ENCODE data around the gene MZT2A. TPM values are rescaled to one million over a fixed set of nuclear protein-coding genes. Genes with fewer than 3 reads are reported as not detected.
"Not testable (repeated sequence)": the region's sequence is repeated elsewhere in the genome, so short reads cannot be mapped to it uniquely, and the experiment has no call there.

Gene MZT2A
- total RNA-seq, 2 experiments from 2014 or later, result 198 to 262 TPM

DNA sequence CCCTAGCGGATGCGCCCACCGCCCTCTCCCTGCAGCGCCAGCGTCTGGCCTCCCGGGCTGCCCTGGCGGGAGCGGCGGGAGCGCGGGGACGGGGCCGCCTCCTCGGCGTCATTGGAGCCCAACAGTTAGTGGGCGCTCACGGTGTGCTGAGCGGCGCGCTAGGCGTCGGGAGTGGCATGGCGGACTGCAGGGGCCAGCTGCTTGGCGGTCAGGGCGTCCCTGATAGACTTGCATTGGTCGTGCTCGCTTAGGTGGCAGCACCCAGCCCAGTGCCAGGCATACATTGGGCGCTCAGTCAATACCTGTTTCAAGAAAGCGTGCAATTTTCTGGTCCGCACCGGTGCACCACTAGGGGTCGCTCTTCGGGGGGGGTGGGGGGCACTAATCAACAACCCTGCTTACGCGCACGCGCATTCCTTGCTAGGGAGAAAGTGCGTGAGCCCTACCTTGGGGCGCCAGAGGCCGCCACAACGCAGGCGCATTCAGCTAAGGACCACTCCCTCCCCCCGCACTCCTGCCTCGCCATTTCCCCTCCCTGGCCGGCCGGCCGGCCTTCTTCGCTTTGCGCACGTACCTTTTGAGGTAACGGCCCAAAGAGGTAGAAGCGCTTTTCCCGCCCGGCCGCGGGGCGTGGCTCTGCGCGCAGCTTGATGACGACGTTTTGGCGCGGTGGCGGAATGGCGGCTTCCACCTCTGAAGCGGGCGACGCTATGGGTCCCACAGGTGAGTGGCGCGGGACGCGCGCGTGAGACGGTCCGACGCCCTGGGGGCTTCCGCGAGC, 411 bp upstream of the MZT2A start:
- H3K9me3 Mint-ChIP-seq (ENCODE audit: low read depth), result no peaks in the 10 kb centered on the region
- H3K4me1 Mint-ChIP-seq, result peaks cover 48% of the 10 kb centered on the region
- peak; percentile 82 for ATAC-seq
- H3K4me3 Mint-ChIP-seq, result peak overlapping the region; percentile 96
- no peaks in the 10 kb centered on the region for H3K27me3 Mint-ChIP-seq
- peak overlapping the region; percentile 98 for H3K27ac Mint-ChIP-seq
- H3K36me3 Mint-ChIP-seq, result peaks cover 15% of the 10 kb centered on the region
- peak; percentile 97 for DNase-seq
- CTCF ChIA-PET, result interaction anchor here (0.7 to 2.6 kb wide), 19 partner anchors 11 to 1311 kb away, joined by 3 to 25 read pairs (median 4); partner anchors contain the start of genes CCDC74A and SMPD4

- ATAC-seq, result peak; percentile 4
- DNase-seq; H3K27me3 Mint-ChIP-seq; H3K9me3 Mint-ChIP-seq (ENCODE audit: low read depth): not testable (repeated sequence)
- H3K4me1 Mint-ChIP-seq, result peaks cover 40% of the 10 kb centered on the region
- H3K27ac Mint-ChIP-seq, result peak overlapping the region; percentile 89
- peaks cover 12% of the 10 kb centered on the region for H3K36me3 Mint-ChIP-seq
- CTCF ChIA-PET, result interaction anchor here (2.2 to 2.6 kb wide), 3 partner anchors 12 to 338 kb away, joined by 9 to 25 read pairs (median 10); no protein-coding TSS in a partner anchor
- peak overlapping the region; percentile 88 for H3K4me3 Mint-ChIP-seq
Observed at GRCh38 chr2:131491469-131491836, 744 bp downstream of the MZT2A start.

DNA sequence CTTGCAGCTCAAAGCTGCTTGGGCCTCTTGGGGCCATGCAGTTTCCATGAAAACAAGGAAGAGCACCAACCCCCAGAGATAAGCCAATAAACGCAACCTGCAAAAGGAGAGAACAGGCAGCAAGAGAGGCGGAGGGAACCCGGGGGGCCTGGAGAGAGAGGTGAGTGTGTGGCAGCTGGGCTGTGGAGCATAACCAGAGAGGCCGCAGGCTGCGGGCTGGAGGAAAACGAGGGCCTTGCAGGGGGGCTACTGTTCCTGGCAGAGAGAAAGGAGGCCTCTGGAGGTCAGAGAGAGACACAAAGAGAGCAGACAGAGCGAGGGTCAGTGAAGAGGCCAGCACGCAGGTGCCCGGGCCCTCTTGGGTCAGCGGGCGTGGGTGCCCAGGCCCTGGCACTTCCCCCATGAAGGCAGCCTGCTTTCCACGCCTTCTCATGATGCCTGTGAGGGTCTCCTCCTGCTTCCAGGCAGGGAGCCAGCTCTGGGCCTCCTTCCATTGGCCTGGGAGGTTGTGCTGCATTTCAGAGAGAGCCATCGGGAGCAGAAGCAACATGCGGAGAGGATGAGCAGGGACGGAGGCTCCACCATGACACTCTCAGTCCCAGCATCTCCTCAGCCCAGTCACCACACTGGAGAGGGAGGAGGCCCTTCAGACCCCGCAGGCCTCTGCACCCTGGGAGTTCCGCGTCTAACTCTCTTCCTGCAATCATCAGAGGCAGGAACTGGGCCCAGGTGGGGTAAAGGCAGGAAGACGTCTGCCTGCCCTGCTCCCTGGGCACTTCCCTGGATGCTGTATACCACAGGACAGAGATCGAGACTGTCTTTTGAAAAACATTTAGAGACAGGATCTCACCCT, 1.4 kb downstream of the MZT2A start:
- DNase-seq, result peak; percentile 60
- peaks cover 12% of the 10 kb centered on the region for H3K36me3 Mint-ChIP-seq
- CTCF ChIA-PET, result interaction anchor here (2.6 kb wide), 1 partner anchor 337 kb away, joined by 9 read pairs; no protein-coding TSS in a partner anchor
- H3K27ac Mint-ChIP-seq, result peak overlapping the region; percentile 89
- ATAC-seq; H3K27me3 Mint-ChIP-seq; H3K9me3 Mint-ChIP-seq (ENCODE audit: low read depth): not testable (repeated sequence)
- peak overlapping the region; percentile 88 for H3K4me3 Mint-ChIP-seq
- H3K4me1 Mint-ChIP-seq, result peaks cover 36% of the 10 kb centered on the region

DNA sequence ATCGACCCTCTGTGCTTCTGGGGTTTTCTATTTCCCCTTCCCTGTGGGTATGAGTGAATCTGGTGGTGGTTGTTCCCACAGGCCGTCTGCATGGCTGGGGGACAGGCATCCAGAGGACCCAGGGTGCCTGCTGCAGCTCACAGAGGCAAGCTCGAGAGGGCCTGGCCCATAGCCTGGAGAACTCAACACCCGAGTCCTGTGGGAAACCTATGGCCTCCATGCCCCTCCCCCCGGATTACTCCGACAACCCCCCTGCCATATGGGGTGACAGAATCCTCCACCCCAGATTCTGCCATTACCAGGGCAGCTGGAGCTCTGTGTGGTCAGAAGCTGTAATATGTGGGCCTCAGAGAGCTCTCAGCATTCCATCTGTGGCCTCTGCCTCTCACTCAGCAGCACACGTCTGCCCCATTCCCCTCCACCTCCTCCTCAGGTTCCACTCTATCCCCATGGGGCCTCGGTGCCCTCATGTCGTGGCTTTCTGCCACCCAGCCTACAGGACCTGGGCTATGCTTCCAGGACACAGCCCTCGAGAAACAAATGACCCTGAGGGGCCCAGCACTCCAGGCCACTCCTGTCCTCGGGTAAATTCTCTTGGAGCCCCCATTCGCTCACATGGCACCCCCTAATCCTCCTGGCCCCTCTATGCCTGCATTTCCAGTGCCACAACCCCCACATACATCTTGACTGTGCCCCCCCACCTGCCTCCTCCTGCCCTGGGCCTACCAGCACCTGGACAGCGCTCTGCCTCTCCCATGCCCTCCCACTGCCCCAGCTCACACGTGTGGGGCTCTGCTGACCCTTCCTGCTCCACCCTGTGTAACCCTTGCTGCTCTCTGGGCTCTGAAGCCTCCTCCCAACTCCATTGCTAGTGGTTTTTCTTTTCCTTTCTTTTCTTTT, 3.6 kb downstream of the MZT2A start:
- Mint-ChIP-seq H3K27me3 (no peaks in the 10 kb centered on the region), H3K4me3 (no peak overlapping the region), H3K27ac (no peak overlapping the region), H3K9me3 (ENCODE audit: low read depth) (no peaks in the 10 kb centered on the region), H3K4me1 (peaks cover 21% of the 10 kb centered on the region), H3K36me3 (peaks cover 12% of the 10 kb centered on the region)
- DNase-seq (no peak), ATAC-seq (no peak)
- CTCF ChIA-PET, result interaction anchor here (1.2 kb wide), 1 partner anchor 10 kb away, joined by 5 read pairs; no protein-coding TSS in a partner anchor

DNA sequence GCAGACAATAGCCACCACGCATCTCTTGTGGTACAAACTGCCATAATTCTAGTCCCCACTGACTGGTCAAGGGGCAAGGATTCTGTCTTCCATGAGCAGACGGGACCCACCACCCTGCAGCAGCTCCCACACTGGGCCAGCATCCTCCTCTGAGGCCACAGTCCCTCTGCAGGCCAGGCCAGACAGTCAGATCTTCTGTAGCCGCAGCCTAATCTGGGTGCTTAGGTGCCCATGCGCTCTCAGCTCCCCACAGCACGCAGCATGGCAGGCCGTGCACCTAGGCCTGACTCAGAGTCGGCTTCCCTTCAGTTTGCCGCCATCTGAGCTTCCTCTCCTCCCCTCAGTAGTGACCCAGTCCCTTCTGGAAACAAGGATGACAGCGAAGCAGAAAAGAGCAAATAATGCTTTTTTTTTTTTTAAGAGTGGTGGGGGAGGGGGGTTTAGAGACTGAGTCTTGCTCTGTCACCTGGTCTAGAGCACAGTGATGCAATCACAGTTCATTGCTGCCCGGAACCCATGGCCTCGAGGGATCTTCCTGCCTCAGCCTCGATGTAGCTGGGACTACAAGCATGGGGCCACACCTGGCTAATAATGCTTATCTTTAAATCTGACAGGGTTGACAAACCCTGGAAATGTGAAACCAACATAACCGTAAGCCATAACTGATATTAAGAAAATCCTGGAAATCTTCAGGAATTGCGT, 5.8 kb downstream of the MZT2A start:
- H3K9me3 Mint-ChIP-seq (ENCODE audit: low read depth); DNase-seq; H3K27ac Mint-ChIP-seq; ATAC-seq; H3K4me3 Mint-ChIP-seq; CTCF ChIA-PET; H3K27me3 Mint-ChIP-seq: not testable (repeated sequence)
- peaks cover 28% of the 10 kb centered on the region for H3K4me1 Mint-ChIP-seq
- H3K36me3 Mint-ChIP-seq, result peaks cover 17% of the 10 kb centered on the region

DNA sequence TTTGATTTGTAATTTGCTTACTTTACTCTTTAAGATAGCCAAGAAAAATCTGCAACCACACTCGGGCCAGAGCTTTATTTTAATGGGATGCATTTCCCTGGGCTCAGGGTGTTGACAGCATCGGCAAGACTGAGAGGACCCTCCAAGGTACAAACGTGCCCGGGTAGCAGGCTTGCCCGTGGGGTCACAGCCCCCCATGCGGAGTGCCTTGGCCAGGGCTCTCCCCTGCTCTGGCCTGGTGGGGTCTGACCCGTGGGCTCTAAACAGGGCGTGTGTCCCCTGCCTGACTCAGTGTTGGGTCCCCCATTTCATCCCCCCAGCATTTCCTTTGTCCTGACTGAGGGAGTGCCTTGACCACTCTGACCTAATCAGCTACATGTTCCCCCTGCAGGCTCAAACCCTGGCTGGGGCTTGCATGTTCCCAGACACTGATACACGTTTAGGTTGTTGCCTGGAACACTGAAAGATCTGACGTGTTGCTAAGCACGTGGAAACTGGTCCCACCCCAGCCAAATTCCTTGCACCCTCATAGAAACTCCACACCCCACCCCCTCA, 7.2 kb downstream of the MZT2A start:
- CTCF ChIA-PET; H3K27ac Mint-ChIP-seq; DNase-seq; H3K9me3 Mint-ChIP-seq (ENCODE audit: low read depth); H3K4me3 Mint-ChIP-seq; H3K27me3 Mint-ChIP-seq; ATAC-seq: not testable (repeated sequence)
- peaks cover 18% of the 10 kb centered on the region for H3K4me1 Mint-ChIP-seq
- H3K36me3 Mint-ChIP-seq, result peaks cover 17% of the 10 kb centered on the region

- Mint-ChIP-seq H3K36me3 (peaks cover 17% of the 10 kb centered on the region), H3K4me1 (peaks cover 13% of the 10 kb centered on the region)
- H3K27ac Mint-ChIP-seq; H3K27me3 Mint-ChIP-seq; H3K9me3 Mint-ChIP-seq (ENCODE audit: low read depth); DNase-seq; ATAC-seq; CTCF ChIA-PET; H3K4me3 Mint-ChIP-seq: not testable (repeated sequence)
Observed at GRCh38 chr2:131483981-131484820, 8.0 kb downstream of the MZT2A start.

- ATAC-seq; H3K36me3 Mint-ChIP-seq; CTCF ChIA-PET; H3K27ac Mint-ChIP-seq; H3K9me3 Mint-ChIP-seq (ENCODE audit: low read depth); H3K27me3 Mint-ChIP-seq; H3K4me3 Mint-ChIP-seq; H3K4me1 Mint-ChIP-seq; DNase-seq: not testable (repeated sequence)
Observed at GRCh38 chr2:131482506-131483155, 9.6 kb downstream of the MZT2A start.

GRCh38 chr2:131480351-131480750, 11.8 kb downstream of the MZT2A start:
- CTCF ChIA-PET; H3K9me3 Mint-ChIP-seq (ENCODE audit: low read depth); H3K4me3 Mint-ChIP-seq; H3K4me1 Mint-ChIP-seq; ATAC-seq; H3K27ac Mint-ChIP-seq; DNase-seq; H3K27me3 Mint-ChIP-seq: not testable (repeated sequence)
- H3K36me3 Mint-ChIP-seq, result peaks cover 12% of the 10 kb centered on the region

DNA sequence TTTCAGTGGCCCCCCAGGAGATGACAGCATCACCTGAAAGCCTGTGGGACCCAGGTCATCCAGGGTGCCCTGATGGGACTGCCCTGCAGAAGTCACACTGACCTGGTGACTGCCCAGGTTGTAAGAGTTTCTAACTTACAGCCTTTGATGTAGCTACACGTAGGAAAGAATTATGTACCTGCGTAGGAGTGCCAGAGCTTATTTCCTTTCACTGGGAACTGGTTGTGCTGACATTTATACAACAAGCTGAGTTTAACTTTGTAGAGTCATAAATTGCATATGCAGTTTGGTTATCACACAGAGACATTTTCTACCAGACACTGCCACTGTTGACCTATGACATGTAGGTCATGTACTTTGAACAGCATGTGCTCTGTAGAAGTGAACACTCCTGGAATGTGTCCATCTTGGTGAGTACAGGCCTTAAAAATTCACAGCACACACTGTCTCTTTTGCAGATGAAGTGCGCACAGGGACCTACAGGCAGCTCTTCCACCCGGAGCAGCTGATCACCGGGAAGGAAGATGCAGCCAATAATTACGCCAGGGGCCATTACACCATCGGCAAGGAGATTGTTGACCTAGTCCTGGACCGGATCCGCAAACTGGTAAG, 13.2 kb downstream of the MZT2A start:
- not testable (repeated sequence) for ATAC-seq; H3K4me1 Mint-ChIP-seq; H3K27ac Mint-ChIP-seq; DNase-seq; H3K9me3 Mint-ChIP-seq (ENCODE audit: low read depth); H3K27me3 Mint-ChIP-seq; H3K4me3 Mint-ChIP-seq
- peaks cover 11% of the 10 kb centered on the region for H3K36me3 Mint-ChIP-seq
- CTCF ChIA-PET, result interaction anchor here (1.0 kb wide), 1 partner anchor 14 kb away, joined by 3 read pairs; no protein-coding TSS in a partner anchor

Measured in activated CD8-positive, alpha-beta memory T cell treated with anti-CD3 and anti-CD28 coated beads, Interleukin-2, amount 10 ng/mL, durations not matched to agents 7 days and 5 days (primary cell).